GM23248 (cell line): Measurements from ENCODE around the gene IL4. TPM values are rescaled to one million over a fixed set of nuclear protein-coding genes. Genes with fewer than 3 reads are reported as not detected.

Source experiments
- DNase-seq: peaks from one replicate; pipeline ENCODE4 v3.0.0-alpha.2; 2015
- H2AFZ ChIP-seq: fragments of 200-600 bp; sonication (generic); 2 replicates; pipeline ENCODE4 v1.6.1; 2016; ENCODE audit warnings: antibody characterized with exemption
- H3F3A ChIP-seq: fragments of 200-600 bp; sonication (generic); 2 replicates; pipeline ENCODE4 v1.6.1; 2016; ENCODE audit warnings: mild to moderate bottlenecking, antibody characterized with exemption, mixed run types; ENCODE audit not compliant: insufficient read depth
- H3K27ac ChIP-seq: fragments of 200-600 bp; sonication (generic); 2 replicates; pipeline ENCODE4 v1.5.1; 2016; ENCODE audit warnings: mild to moderate bottlenecking
- H3K27me3 ChIP-seq: fragments of 200-600 bp; sonication (generic); replicated peaks from 2 replicates; pipeline ENCODE4 v1.6.1; 2016; ENCODE audit warnings: mild to moderate bottlenecking; ENCODE audit not compliant: insufficient read depth
- H3K36me3 ChIP-seq: fragments of 200-600 bp; sonication (generic); 2 replicates; pipeline ENCODE4 v1.6.1; 2016; ENCODE audit warnings: low read depth, mild to moderate bottlenecking
- H3K4me1 ChIP-seq: fragments of 200-600 bp; sonication (generic); 2 replicates; pipeline ENCODE4 v1.6.1; 2016; ENCODE audit warnings: mild to moderate bottlenecking; ENCODE audit not compliant: insufficient read depth
- H3K4me2 ChIP-seq: fragments of 200-600 bp; sonication (generic); one replicate; pipeline ENCODE4 v1.6.1; 2016; ENCODE audit warnings: mild to moderate bottlenecking; ENCODE audit not compliant: unreplicated experiment
- H3K4me3 ChIP-seq: fragments of 200-600 bp; sonication (generic); 2 replicates; pipeline ENCODE4 v1.5.1; 2016; ENCODE audit warnings: mild to moderate bottlenecking
- H3K79me2 ChIP-seq: fragments of 200-600 bp; sonication (generic); 2 replicates; pipeline ENCODE4 v1.6.1; 2016; ENCODE audit warnings: mild to moderate bottlenecking; ENCODE audit not compliant: insufficient read depth
- H3K9ac ChIP-seq: fragments of 200-600 bp; sonication (generic); 2 replicates; pipeline ENCODE4 v1.6.1; 2016; ENCODE audit warnings: mild to moderate bottlenecking
- H3K9me2 ChIP-seq: fragments of 200-600 bp; sonication (generic); 2 replicates; pipeline ENCODE4 v1.6.1; 2016; ENCODE audit warnings: mixed run types, mild to moderate bottlenecking, moderate library complexity; ENCODE audit not compliant: insufficient read depth
- H3K9me3 ChIP-seq: fragments of 200-600 bp; sonication (generic); one replicate; pipeline ENCODE4 v1.6.1; 2017; ENCODE audit warnings: low read depth
- H4K20me1 ChIP-seq: fragments of 200-600 bp; sonication (generic); 2 replicates; pipeline ENCODE4 v1.6.0; 2016; ENCODE audit not compliant: insufficient read depth
- EZH2 ChIP-seq: fragments of 200-600 bp; sonication (generic); IDR thresholded peaks from 2 replicates; pipeline ENCODE4 v1.6.1; 2018; ENCODE audit warnings: antibody characterized with exemption, mild to moderate bottlenecking; ENCODE audit not compliant: insufficient read depth, poor library complexity, severe bottlenecking
- EZH2phosphoT487 ChIP-seq: fragments of 200-600 bp; sonication (generic); IDR thresholded peaks from 2 replicates; pipeline ENCODE4 v1.6.1; 2018; ENCODE audit warnings: antibody characterized with exemption, moderate library complexity, mild to moderate bottlenecking, low read depth; ENCODE audit not compliant: insufficient read depth
- WGBS, 2 experiments: methylation state at CpG; one replicate each; pipeline ENCODE4 v1.1.6; 2015 to 2017; ENCODE audit warnings: low lambda C conversion rate in 2 of 2, low coverage in 1 of 2; ENCODE audit errors: missing lambda C conversion rate in 2 of 2; 5-methylcytosine and 5-hydroxymethylcytosine counted together
- in situ Hi-C: fragments of 300-500 bp; cut with MboI; formaldehyde crosslinking; loops from 2 replicates; pipeline ENCODE4 v1.15.0; 2020
- polyA plus RNA-seq: library from polyadenylated mRNA; unstranded; fragments of >200 nt; fragmentation: Nextera tagmentation; extraction: Ambion mirVana; gene quantifications from 2 replicates; pipeline ENCODE4 v1.2.1, GENCODE V29; 2016
- total RNA-seq: library from RNA; depleted of rRNA; stranded (reverse); fragments of >200 nt; shearing (Covaris generic); gene quantifications from 2 replicates; pipeline ENCODE4 v1.2.3, GENCODE V29; 2014; rRNA removed

The IL4 gene
- total and polyA plus RNA-seq, 2 experiments from 2014 or later: 0.34 TPM; not detected in 1

GRCh38 chr5:132714456-132715307 lies 40.9 kb downstream of the IL4 start:
- Histone ChIP-seq H3K4me3 (no peak overlapping the region), H3K9me3 (no peaks in the 10 kb centered on the region), H3K27ac (no peak overlapping the region), H3K79me2 (no peaks in the 10 kb centered on the region), H3K36me3 (no peaks in the 10 kb centered on the region), H3K27me3 (no peaks in the 10 kb centered on the region), H3F3A (peaks cover 9% of the 10 kb centered on the region; the same call in 1 of the 2 replicates), H2AFZ (peak overlapping the region; percentile 21), H3K9ac (no peak overlapping the region), H3K9me2 (no peaks in the 10 kb centered on the region), H3K4me2 (no peak overlapping the region), H3K4me1 (0 out of 2 replicates have a peak, but pooled peaks cover 8% of the 10 kb centered on the region), H4K20me1 (no peaks in the 10 kb centered on the region)
- peak; percentile 42 for DNase-seq
- TF ChIP-seq EZH2 (no peak), EZH2phosphoT487 (no peak)
- in situ Hi-C loops: loop anchor here (25.0 kb wide), 1 partner anchor 327 kb away; no protein-coding TSS in a partner anchor
- WGBS, 2 experiments: 53% methylated on average over 11 of the region's 11 CpGs

- TF ChIP-seq EZH2phosphoT487 (no peak), EZH2 (no peak)
- H3K27me3 ChIP-seq: no peaks in the 10 kb centered on the region
- H3K4me3 ChIP-seq: no peak overlapping the region
- no peaks in the 10 kb centered on the region for H3K79me2 ChIP-seq
- H3K4me2 ChIP-seq: no peak overlapping the region
- no peak overlapping the region for H3K9ac ChIP-seq
- no peaks in the 10 kb centered on the region for H3K9me3 ChIP-seq
- in situ Hi-C loops: loop anchor here (25.0 kb wide), 1 partner anchor 331 kb away; no protein-coding TSS in a partner anchor
- no peak for DNase-seq
- no peaks in the 10 kb centered on the region for H3K36me3 ChIP-seq
- H3K9me2 ChIP-seq: no peaks in the 10 kb centered on the region
- H4K20me1 ChIP-seq: no peaks in the 10 kb centered on the region
- H2AFZ ChIP-seq: no peak overlapping the region
- 0 out of 2 replicates have a peak, but pooled peaks cover 8% of the 10 kb centered on the region for H3K4me1 ChIP-seq
- WGBS, 2 experiments: 97 to 98% methylated on average over 5 of the region's 5 CpGs
- H3K27ac ChIP-seq: no peak overlapping the region
- H3F3A ChIP-seq: peaks cover 9% of the 10 kb centered on the region; the same call in 1 of the 2 replicates
Observed at GRCh38 chr5:132718544-132719312, 44.9 kb downstream of the IL4 start.

GRCh38 chr5:132725745-132726144 lies 52.0 kb downstream of the IL4 start:
- no peak overlapping the region for H3K27ac ChIP-seq
- H3K4me2 ChIP-seq: no peak overlapping the region
- no peak overlapping the region for H2AFZ ChIP-seq
- no peaks in the 10 kb centered on the region for H3F3A ChIP-seq
- no peak overlapping the region for H3K9ac ChIP-seq
- in situ Hi-C loops: no loop called here
- WGBS, 2 experiments: 93 to 100% methylated on average over 2 of the region's 2 CpGs
- H3K4me3 ChIP-seq: no peak overlapping the region
- TF ChIP-seq EZH2phosphoT487: no peak
- no peak for TF ChIP-seq EZH2
- H3K79me2 ChIP-seq: no peaks in the 10 kb centered on the region
- H4K20me1 ChIP-seq: no peaks in the 10 kb centered on the region
- no peak for DNase-seq
- H3K27me3 ChIP-seq: no peaks in the 10 kb centered on the region
- H3K36me3 ChIP-seq: 0 out of 2 replicates have a peak, but pooled peaks cover 9% of the 10 kb centered on the region
- H3K9me2 ChIP-seq: no peaks in the 10 kb centered on the region
- H3K4me1 ChIP-seq: no peaks in the 10 kb centered on the region
- no peaks in the 10 kb centered on the region for H3K9me3 ChIP-seq

- no peak overlapping the region for H2AFZ ChIP-seq
- no peaks in the 10 kb centered on the region for H3K9me2 ChIP-seq
- in situ Hi-C loops: no loop called here
- H3K27me3 ChIP-seq: no peaks in the 10 kb centered on the region
- no peaks in the 10 kb centered on the region for H3F3A ChIP-seq
- H3K4me1 ChIP-seq: no peaks in the 10 kb centered on the region
- no peak overlapping the region for H3K9ac ChIP-seq
- H4K20me1 ChIP-seq: no peaks in the 10 kb centered on the region
- H3K36me3 ChIP-seq: 0 out of 2 replicates have a peak, but pooled peaks cover 9% of the 10 kb centered on the region
- 0 out of 2 replicates have a peak, but pooled peaks cover 14% of the 10 kb centered on the region for H3K79me2 ChIP-seq
- H3K4me3 ChIP-seq: no peak overlapping the region
- WGBS, 2 experiments: 94 to 95% methylated on average over 10 of the region's 10 CpGs
- DNase-seq: no peak
- H3K27ac ChIP-seq: no peak overlapping the region
- H3K9me3 ChIP-seq: no peaks in the 10 kb centered on the region
- no peak for TF ChIP-seq EZH2phosphoT487
- no peak for TF ChIP-seq EZH2
- no peak overlapping the region for H3K4me2 ChIP-seq
Observed at GRCh38 chr5:132729896-132730295, 56.1 kb downstream of the IL4 start.

Other genes starting within 250 kb of the IL4 start
- 6.2 and 10.4 TPM in 2 replicates for gene IRF1, start 183.2 kb upstream of the IL4 start, total RNA-seq
- gene IRF1, start 183.2 kb upstream of the IL4 start, polyA plus RNA-seq: 21.7 and 22.2 TPM in 2 replicates
- gene IL5, start 130.5 kb upstream of the IL4 start, total RNA-seq: not detected in 2 replicates
- not detected in 2 replicates for gene IL5, start 130.5 kb upstream of the IL4 start, polyA plus RNA-seq
- gene RAD50, start 117.0 kb upstream of the IL4 start, total RNA-seq: 17.7 and 21.5 TPM in 2 replicates
- 40.9 and 44.0 TPM in 2 replicates for gene RAD50, start 117.0 kb upstream of the IL4 start, polyA plus RNA-seq
- not detected in 2 replicates for gene IL13, start 15.8 kb upstream of the IL4 start, total RNA-seq
- gene IL13, start 15.8 kb upstream of the IL4 start, polyA plus RNA-seq: not detected in 2 replicates
- gene KIF3A, start 63.6 kb downstream of the IL4 start, total RNA-seq: 6.8 TPM in 2 replicates
- 13.9 and 18.8 TPM in 2 replicates for gene KIF3A, start 63.6 kb downstream of the IL4 start, polyA plus RNA-seq
- not detected in 2 replicates for gene CCNI2, start 73.4 kb downstream of the IL4 start, total RNA-seq
- gene CCNI2, start 73.4 kb downstream of the IL4 start, polyA plus RNA-seq: 0.51 and 0.73 TPM in 2 replicates
- 36.5 and 41.9 TPM in 2 replicates for gene SEPTIN8, start 103.2 kb downstream of the IL4 start, total RNA-seq
- 26.9 and 28.8 TPM in 2 replicates for gene SEPTIN8, start 103.2 kb downstream of the IL4 start, polyA plus RNA-seq
- not detected in 2 replicates for gene SOWAHA, start 139.3 kb downstream of the IL4 start, total RNA-seq
- not detected in 2 replicates for gene SOWAHA, start 139.3 kb downstream of the IL4 start, polyA plus RNA-seq
- gene SHROOM1, start 156.7 kb downstream of the IL4 start, total RNA-seq: 9.9 and 13.2 TPM in 2 replicates
- gene SHROOM1, start 156.7 kb downstream of the IL4 start, polyA plus RNA-seq: 3.8 and 3.9 TPM in 2 replicates
- 0.32 TPM in 1 of 2 replicates, not detected in the other for gene GDF9, start 192.5 kb downstream of the IL4 start, total RNA-seq
- not detected in 2 replicates for gene GDF9, start 192.5 kb downstream of the IL4 start, polyA plus RNA-seq
- 77.9 and 138 TPM in 2 replicates for gene UQCRQ, start 192.7 kb downstream of the IL4 start, total RNA-seq
- 1,006 and 1,056 TPM in 2 replicates for gene UQCRQ, start 192.7 kb downstream of the IL4 start, polyA plus RNA-seq
- 0.13 TPM in 1 of 2 replicates, not detected in the other for gene LEAP2, start 199.7 kb downstream of the IL4 start, total RNA-seq
- gene LEAP2, start 199.7 kb downstream of the IL4 start, polyA plus RNA-seq: 0.33 and 0.67 TPM in 2 replicates